ENCODE measurements around the gene UBA7. TPM values are rescaled to one million over a fixed set of nuclear protein-coding genes. Genes with fewer than 3 reads are reported as not detected.
"Not testable (repeated sequence)": the region's sequence is repeated elsewhere in the genome, so short reads cannot be mapped to it uniquely, and the experiment has no call there.

The UBA7 gene
- total RNA-seq, 2 experiments from 2014 or later = 85.5 to 85.7 TPM

- H3K27ac Mint-ChIP-seq = no peak overlapping the region
- peaks cover 31% of the 10 kb centered on the region for H3K36me3 Mint-ChIP-seq (ENCODE audit: low read depth)
- CTCF ChIA-PET = interaction anchor here (0.6 to 1.8 kb wide), 3 partner anchors 21 to 202 kb away, joined by 3 to 5 read pairs (median 3); no protein-coding TSS in a partner anchor
- ATAC-seq (no peak), DNase-seq (no peak)
- H3K4me1 Mint-ChIP-seq = peaks cover 48% of the 10 kb centered on the region
- H3K27me3 Mint-ChIP-seq = no peaks in the 10 kb centered on the region
- no peaks in the 10 kb centered on the region for H3K9me3 Mint-ChIP-seq (ENCODE audit: low read depth)
- POLR2A ChIA-PET = interaction anchor here (0.7 kb wide), 1 partner anchor 283 kb away, joined by 3 read pairs; no protein-coding TSS in a partner anchor
- intact Hi-C loops (cut with DNase I, micrococcal nuclease) = no loop called here
- H3K4me3 Mint-ChIP-seq = no peak overlapping the region
Observed at GRCh38 chr3:49781415-49782199, 32.1 kb downstream of the UBA7 start.

GRCh38 chr3:49780975-49781365, 32.8 kb downstream of the UBA7 start:
- DNase-seq; H3K9me3 Mint-ChIP-seq (ENCODE audit: low read depth); intact Hi-C loops (cut with DNase I, micrococcal nuclease); H3K4me3 Mint-ChIP-seq; H3K27me3 Mint-ChIP-seq; POLR2A ChIA-PET; CTCF ChIA-PET; H3K27ac Mint-ChIP-seq; ATAC-seq: not testable (repeated sequence)
- H3K36me3 Mint-ChIP-seq (ENCODE audit: low read depth) = peaks cover 32% of the 10 kb centered on the region
- peaks cover 47% of the 10 kb centered on the region for H3K4me1 Mint-ChIP-seq

DNA sequence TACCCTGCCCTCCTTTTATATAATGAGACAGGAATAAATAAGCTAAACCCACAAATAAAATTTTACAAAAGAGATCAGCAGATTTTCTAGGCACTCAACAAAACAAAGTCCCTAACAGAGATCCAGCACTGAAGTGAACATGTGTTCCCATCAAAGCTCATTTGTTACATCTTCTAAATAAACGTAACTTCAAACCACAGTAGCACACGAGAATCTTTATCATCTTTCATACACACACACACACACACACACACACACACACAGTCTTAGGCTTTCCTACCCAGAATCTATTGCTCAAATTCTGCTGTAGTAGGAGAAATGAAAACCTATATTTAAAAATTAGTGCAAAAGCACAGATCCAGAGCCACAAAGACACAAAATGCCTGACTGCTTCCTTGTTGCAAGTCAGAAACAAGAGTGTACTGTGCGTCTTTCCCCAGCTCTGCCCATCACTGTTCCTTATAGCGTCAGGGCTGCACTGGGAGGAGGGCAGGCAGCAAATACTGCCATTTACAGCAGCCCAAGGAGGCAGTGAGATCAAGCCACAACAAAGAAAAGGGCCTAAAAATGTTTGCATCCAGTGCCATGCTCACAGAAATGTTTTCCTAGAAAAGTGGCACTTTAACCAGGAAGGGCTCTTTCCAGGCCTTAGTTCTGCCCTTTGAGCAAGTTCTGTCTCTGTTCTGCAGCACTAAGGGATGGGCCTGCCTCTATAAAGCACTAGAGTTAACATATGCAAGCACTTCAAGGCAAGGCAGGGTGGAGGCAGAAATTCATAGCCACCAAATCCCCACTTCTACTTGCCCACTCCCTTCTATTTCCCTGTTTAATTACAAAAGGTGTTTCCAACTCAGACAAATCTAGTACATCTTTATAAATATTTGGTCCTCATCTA, 33.4 kb downstream of the UBA7 start:
- ChIA-PET POLR2A (no interaction called here), CTCF (interaction anchor here (0.6 kb wide), 1 partner anchor 435 kb away, joined by 3 read pairs; no protein-coding TSS in a partner anchor)
- Mint-ChIP-seq H3K4me3 (no peak overlapping the region), H3K9me3 (ENCODE audit: low read depth) (no peaks in the 10 kb centered on the region), H3K36me3 (ENCODE audit: low read depth) (peaks cover 28% of the 10 kb centered on the region), H3K4me1 (peaks cover 45% of the 10 kb centered on the region), H3K27ac (no peak overlapping the region), H3K27me3 (no peaks in the 10 kb centered on the region)
- intact Hi-C loops (cut with DNase I, micrococcal nuclease) = no loop called here
- no peak for DNase-seq
- ATAC-seq = no peak

DNA sequence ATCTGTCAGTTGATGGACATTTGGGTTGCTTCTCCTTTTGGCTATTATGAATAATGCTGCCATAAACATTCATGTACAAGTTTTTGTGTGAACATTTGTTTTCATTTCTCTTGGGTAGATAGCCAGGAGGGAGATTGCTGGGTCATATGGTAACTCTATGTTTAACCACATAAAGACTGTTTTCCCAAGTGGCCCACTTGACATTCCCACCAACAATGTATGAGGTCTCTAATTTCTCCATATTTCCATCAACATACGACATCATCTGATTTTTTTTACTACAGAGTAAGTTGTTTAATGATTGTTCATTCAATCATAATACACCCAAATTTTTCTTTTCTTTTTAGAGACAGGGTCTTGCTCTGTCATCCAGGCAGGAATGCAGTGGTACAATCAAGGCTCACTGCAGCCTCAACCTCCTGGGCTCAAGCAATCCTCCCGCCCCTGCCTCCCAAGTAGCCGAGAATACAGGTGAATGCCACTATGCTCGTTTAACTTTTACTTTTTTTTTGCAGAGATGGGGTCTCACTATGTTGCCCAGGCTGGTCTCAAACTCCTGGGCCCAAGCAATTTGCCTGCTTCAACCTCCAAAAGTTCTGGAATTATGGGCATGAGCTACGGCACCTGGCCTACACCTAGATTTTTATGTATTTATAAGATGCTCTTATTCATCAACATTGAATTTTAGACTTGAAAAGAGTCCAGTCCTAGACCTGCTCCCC, 34.2 kb downstream of the UBA7 start:
- no peak overlapping the region for H3K4me3 Mint-ChIP-seq
- intact Hi-C loops (cut with DNase I, micrococcal nuclease) = no loop called here
- DNase-seq = no peak
- CTCF ChIA-PET = interaction anchor here (0.6 kb wide), 2 partner anchors 436 to 513 kb away, joined by 3 to 5 read pairs; partner anchors contain the start of gene IFRD2
- POLR2A ChIA-PET = no interaction called here
- H3K9me3 Mint-ChIP-seq (ENCODE audit: low read depth) = no peaks in the 10 kb centered on the region
- H3K4me1 Mint-ChIP-seq = peaks cover 46% of the 10 kb centered on the region
- no peak overlapping the region for H3K27ac Mint-ChIP-seq
- no peaks in the 10 kb centered on the region for H3K27me3 Mint-ChIP-seq
- peaks cover 25% of the 10 kb centered on the region for H3K36me3 Mint-ChIP-seq (ENCODE audit: low read depth)
- no peak for ATAC-seq

GRCh38 chr3:49776101-49776500, 37.7 kb downstream of the UBA7 start:
- intact Hi-C loops (cut with DNase I, micrococcal nuclease) = loop anchor here in 1 of 2 experiments (2.0 kb wide), 1 partner anchor 39 kb away; no protein-coding TSS in a partner anchor
- H3K9me3 Mint-ChIP-seq (ENCODE audit: low read depth); ATAC-seq; H3K4me3 Mint-ChIP-seq; H3K27ac Mint-ChIP-seq; DNase-seq; H3K27me3 Mint-ChIP-seq; POLR2A ChIA-PET: not testable (repeated sequence)
- CTCF ChIA-PET = interaction anchor here (0.6 to 1.3 kb wide), 2 partner anchors 24 to 50 kb away, joined by 3 to 4 read pairs; partner anchors contain the start of gene CDHR4
- Mint-ChIP-seq H3K4me1 (peaks cover 39% of the 10 kb centered on the region), H3K36me3 (ENCODE audit: low read depth) (peaks cover 21% of the 10 kb centered on the region)

DNA sequence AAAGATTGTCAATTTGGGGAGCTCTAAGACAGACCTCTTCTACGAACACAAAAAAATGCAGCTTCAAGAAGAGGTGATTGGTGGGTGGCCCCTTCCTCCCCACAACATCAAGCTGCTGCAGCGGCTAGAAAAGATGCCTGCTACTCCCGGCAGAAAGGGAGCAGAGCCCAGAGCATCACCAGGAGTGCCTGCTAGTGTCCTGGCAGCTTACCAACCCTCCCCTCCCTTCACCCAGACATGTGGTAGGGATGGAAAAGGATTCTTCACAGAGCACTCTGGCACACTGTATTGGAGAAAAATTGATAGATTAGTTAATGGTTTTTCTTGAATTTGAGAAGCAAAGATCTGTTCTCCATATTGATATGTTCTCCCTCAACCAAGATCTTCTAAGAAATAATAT, 38.2 kb downstream of the UBA7 start:
- H3K36me3 Mint-ChIP-seq (ENCODE audit: low read depth) = peaks cover 19% of the 10 kb centered on the region
- intact Hi-C loops (cut with DNase I, micrococcal nuclease) = no loop called here
- H3K4me1 Mint-ChIP-seq = peaks cover 34% of the 10 kb centered on the region
- CTCF ChIA-PET = interaction anchor here (0.6 to 1.3 kb wide), 2 partner anchors 25 to 50 kb away, joined by 3 to 4 read pairs; partner anchors contain the start of gene CDHR4
- DNase-seq (no peak), ATAC-seq (no peak)
- no peaks in the 10 kb centered on the region for H3K27me3 Mint-ChIP-seq
- POLR2A ChIA-PET = no interaction called here
- no peak overlapping the region for H3K4me3 Mint-ChIP-seq
- H3K9me3 Mint-ChIP-seq (ENCODE audit: low read depth) = no peaks in the 10 kb centered on the region
- H3K27ac Mint-ChIP-seq = no peak overlapping the region

- H3K36me3 Mint-ChIP-seq (ENCODE audit: low read depth) = peaks cover 19% of the 10 kb centered on the region
- CTCF ChIA-PET = interaction anchor here (0.7 kb wide), 1 partner anchor 438 kb away, joined by 3 read pairs; no protein-coding TSS in a partner anchor
Observed at GRCh38 chr3:49772703-49773102, 41.0 kb downstream of the UBA7 start.

GRCh38 chr3:49771340-49771938, 42.3 kb downstream of the UBA7 start:
- H3K4me3 Mint-ChIP-seq = no peak overlapping the region
- no peaks in the 10 kb centered on the region for H3K27me3 Mint-ChIP-seq
- intact Hi-C loops (cut with DNase I, micrococcal nuclease) = no loop called here
- no peak overlapping the region for H3K27ac Mint-ChIP-seq
- H3K36me3 Mint-ChIP-seq (ENCODE audit: low read depth) = peaks cover 12% of the 10 kb centered on the region
- ChIA-PET CTCF (interaction anchor here (1.0 kb wide), 1 partner anchor 32 kb away, joined by 4 read pairs; the partner anchor contains the start of gene INKA1), POLR2A (no interaction called here)
- DNase-seq (no peak), ATAC-seq (no peak)
- peaks cover 36% of the 10 kb centered on the region for H3K4me1 Mint-ChIP-seq
- H3K9me3 Mint-ChIP-seq (ENCODE audit: low read depth) = no peaks in the 10 kb centered on the region

More at GRCh38 chr3:49772703-49773102, 41.0 kb downstream of the UBA7 start:
- no peak for DNase-seq
- peaks cover 38% of the 10 kb centered on the region for H3K4me1 Mint-ChIP-seq
- no peak for ATAC-seq
- no peak overlapping the region for H3K4me3 Mint-ChIP-seq
- no peaks in the 10 kb centered on the region for H3K9me3 Mint-ChIP-seq (ENCODE audit: low read depth)
- no peaks in the 10 kb centered on the region for H3K27me3 Mint-ChIP-seq
- H3K27ac Mint-ChIP-seq = no peak overlapping the region
- POLR2A ChIA-PET = no interaction called here
- intact Hi-C loops (cut with DNase I, micrococcal nuclease) = no loop called here

GRCh38 chr3:49769926-49770325, 43.8 kb downstream of the UBA7 start:
- no peaks in the 10 kb centered on the region for H3K27me3 Mint-ChIP-seq
- POLR2A ChIA-PET = no interaction called here
- peaks cover 33% of the 10 kb centered on the region for H3K4me1 Mint-ChIP-seq
- ATAC-seq (no peak), DNase-seq (no peak)
- no peaks in the 10 kb centered on the region for H3K9me3 Mint-ChIP-seq (ENCODE audit: low read depth)
- H3K36me3 Mint-ChIP-seq (ENCODE audit: low read depth) = peaks cover 14% of the 10 kb centered on the region
- no peak overlapping the region for H3K27ac Mint-ChIP-seq
- intact Hi-C loops (cut with DNase I, micrococcal nuclease) = no loop called here
- CTCF ChIA-PET = interaction anchor here (0.6 to 1.1 kb wide), 5 partner anchors 13 to 574 kb away, joined by 3 to 4 read pairs (median 3); no protein-coding TSS in a partner anchor
- no peak overlapping the region for H3K4me3 Mint-ChIP-seq

DNA sequence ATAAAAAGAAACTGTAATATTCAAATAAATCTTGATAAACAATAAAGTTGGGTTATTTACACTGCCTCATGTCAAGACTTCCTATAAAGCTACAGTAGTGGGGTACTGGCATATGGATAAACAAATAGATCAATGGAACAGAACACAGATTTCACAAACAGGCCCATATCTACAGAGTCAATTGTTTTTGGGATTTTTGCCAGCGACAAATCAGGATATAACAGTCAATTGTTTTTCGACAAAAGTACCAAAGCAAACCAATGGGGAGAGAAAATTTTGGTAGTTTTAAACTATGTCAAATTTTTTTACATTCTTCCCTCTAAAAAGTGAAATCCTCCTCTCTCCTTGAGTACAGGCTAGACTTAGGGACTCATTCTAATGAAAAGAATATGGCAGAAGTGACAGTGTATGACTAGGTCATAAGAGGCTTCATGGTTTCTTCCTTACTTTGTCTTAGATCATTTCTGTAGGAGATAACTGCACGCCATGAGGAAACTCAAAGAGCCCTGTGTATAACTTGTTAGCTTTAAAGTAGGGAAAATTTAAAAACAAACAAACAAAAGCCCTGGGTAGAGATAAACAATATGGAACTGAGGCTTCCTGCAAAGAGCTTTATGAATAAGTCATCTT, 44.4 kb downstream of the UBA7 start:
- peak overlapping the region; percentile 9 for H3K27ac Mint-ChIP-seq
- POLR2A ChIA-PET = interaction anchor here (0.6 kb wide), 1 partner anchor 23 kb away, joined by 6 read pairs; no protein-coding TSS in a partner anchor
- no peaks in the 10 kb centered on the region for H3K9me3 Mint-ChIP-seq (ENCODE audit: low read depth)
- DNase-seq (no peak), ATAC-seq (peak; percentile 61)
- CTCF ChIA-PET = interaction anchor here (0.6 to 1.1 kb wide), 5 partner anchors 12 to 491 kb away, joined by 3 to 4 read pairs (median 3); no protein-coding TSS in a partner anchor
- intact Hi-C loops (cut with DNase I, micrococcal nuclease) = no loop called here
- no peak overlapping the region for H3K4me3 Mint-ChIP-seq
- no peaks in the 10 kb centered on the region for H3K27me3 Mint-ChIP-seq
- peaks cover 32% of the 10 kb centered on the region for H3K4me1 Mint-ChIP-seq
- H3K36me3 Mint-ChIP-seq (ENCODE audit: low read depth) = peaks cover 15% of the 10 kb centered on the region
